HUDEP-2 (cell line): ENCODE results near the gene PCLAF.
"Not testable (repeated sequence)": the region's sequence is repeated elsewhere in the genome, so short reads cannot be mapped to it uniquely, and the experiment has no call there.

Source experiments
- DNase-seq, 76 experiments: peaks; one replicate each; lab custom pipeline; 2025; ENCODE audit not compliant: unreplicated experiment in 76 of 76; lab: John Stamatoyannopoulos, UW

PCLAF gene

GRCh38 chr15:64326458-64326857, 54.8 kb downstream of the PCLAF start:
- DNase-seq, result not testable (repeated sequence)

- peak in 8 of 76 experiments; percentile 5 to 27 (median 10) for DNase-seq
These were observed 56.9 kb downstream of the PCLAF start for GRCh38 chr15:64324165-64324877.

GRCh38 chr15:64315216-64315615, 66.0 kb downstream of the PCLAF start:
- DNase-seq, result no peak

GRCh38 chr15:64314456-64314855, 66.8 kb downstream of the PCLAF start:
- DNase-seq, result no peak
